BLaER1 treated with 17β-estradiol and CSF1 and Interleukin-3, amounts not matched to agents 10 nM and 100 nM (cell line): ENCODE measurements around the gene TTLL6.
"Not testable (repeated sequence)": the region's sequence is repeated elsewhere in the genome, so short reads cannot be mapped to it uniquely, and the experiment has no call there.

Source experiments
- H3K27ac ChIP-seq, 11 experiments: shearing (Covaris generic); formaldehyde crosslinking; 2 replicates each; pipeline ENCODE4 v1.8.1; 2022
- H3K27me3 ChIP-seq, 11 experiments: shearing (Covaris generic); formaldehyde crosslinking; 2 replicates each; pipeline ENCODE4 v1.8.1; 2022
- H3K36me3 ChIP-seq, 11 experiments: shearing (Covaris generic); formaldehyde crosslinking; 2 replicates each; pipeline ENCODE4 v1.8.1; 2022
- H3K4me1 ChIP-seq, 10 experiments: shearing (Covaris generic); formaldehyde crosslinking; 2 replicates each; pipeline ENCODE4 v1.8.1; 2022
- H3K4me2 ChIP-seq, 11 experiments: shearing (Covaris generic); formaldehyde crosslinking; 2 replicates each; pipeline ENCODE4 v1.8.1; 2022
- H3K4me3 ChIP-seq, 10 experiments: shearing (Covaris generic); formaldehyde crosslinking; 2 replicates each; pipeline ENCODE4 v1.8.1; 2022
- H3K9ac ChIP-seq, 11 experiments: shearing (Covaris generic); formaldehyde crosslinking; 2 replicates each; pipeline ENCODE4 v1.8.1; 2022
- H3K9me3 ChIP-seq, 11 experiments: shearing (Covaris generic); formaldehyde crosslinking; replicated peaks in 1 of 11; 2 replicates each; pipeline ENCODE4 v1.8.1; 2022
- H4K20me1 ChIP-seq, 11 experiments: shearing (Covaris generic); formaldehyde crosslinking; 2 replicates each; pipeline ENCODE4 v1.8.1; 2022
- Cebpa-rat ChIP-seq, 11 experiments: shearing (Covaris generic); IDR thresholded peaks; 2 replicates each; pipeline ENCODE4 v1.8.1; 2022

The TTLL6 gene

GRCh38 chr17:48825446-48826381 lies 8.7 kb upstream of the TTLL6 start:
- H3K4me2 ChIP-seq: no peak overlapping the region
- no peak overlapping the region for H3K27ac ChIP-seq
- no peaks in the 10 kb centered on the region; a peak in 1 of 22 replicates for H3K27me3 ChIP-seq
- H3K9me3 ChIP-seq: no peaks in the 10 kb centered on the region
- H3K4me3 ChIP-seq: no peak overlapping the region
- TF ChIP-seq Cebpa-rat (IDR thresholded peaks at IDR 0.05): no peak
- no peak overlapping the region for H3K9ac ChIP-seq
- H3K4me1 ChIP-seq: peaks cover 7 to 17% (median 12%) of the 10 kb centered on the region in 10 experiments; a peak in 15 of 20 replicates
- no peaks in the 10 kb centered on the region for H4K20me1 ChIP-seq
- no peaks in the 10 kb centered on the region for H3K36me3 ChIP-seq

GRCh38 chr17:48820936-48821335 lies 3.9 kb upstream of the TTLL6 start:
- H3K27me3 ChIP-seq: peaks cover 0 to 33% (median 4%) of the 10 kb centered on the region in 11 experiments; a peak in 10 of 22 replicates

GRCh38 chr17:48819466-48819865 lies 2.4 kb upstream of the TTLL6 start:
- Histone ChIP-seq H3K27ac (no peak overlapping the region), H3K4me1 (peaks cover 16 to 32% (median 22%) of the 10 kb centered on the region in 10 experiments; a peak in 19 of 20 replicates), H3K4me3 (no peak overlapping the region), H3K9me3 (no peaks in the 10 kb centered on the region), H4K20me1 (peaks cover 0 to 6% (median 0%) of the 10 kb centered on the region in 11 experiments; a peak in 1 of 22 replicates), H3K27me3 (peaks cover 0 to 47% (median 12%) of the 10 kb centered on the region in 11 experiments; a peak in 12 of 22 replicates), H3K9ac (no peak overlapping the region), H3K4me2 (no peak overlapping the region), H3K36me3 (no peaks in the 10 kb centered on the region)
- no peak for TF ChIP-seq Cebpa-rat (IDR thresholded peaks at IDR 0.05)

More at GRCh38 chr17:48820936-48821335, 3.9 kb upstream of the TTLL6 start:
- H3K9ac ChIP-seq, H3K4me3 ChIP-seq, H3K36me3 ChIP-seq, H4K20me1 ChIP-seq, H3K27ac ChIP-seq, H3K4me2 ChIP-seq, H3K9me3 ChIP-seq: not testable (repeated sequence)
- peaks cover 16 to 27% (median 22%) of the 10 kb centered on the region in 10 experiments; a peak in 19 of 20 replicates for H3K4me1 ChIP-seq

GRCh38 chr17:48818361-48818841 lies 1.4 kb upstream of the TTLL6 start:
- TF ChIP-seq Cebpa-rat (IDR thresholded peaks at IDR 0.05): no peak
- H4K20me1 ChIP-seq: peaks cover 0 to 6% (median 0%) of the 10 kb centered on the region in 11 experiments; a peak in 1 of 22 replicates
- peak overlapping the region in 9 of 11 experiments; percentile 83 to 99 (median 96); a peak in 12 of 22 replicates for H3K4me2 ChIP-seq
- no peak overlapping the region for H3K9ac ChIP-seq
- H3K4me1 ChIP-seq: peaks cover 16 to 33% (median 22%) of the 10 kb centered on the region in 10 experiments; a peak in 19 of 20 replicates
- H3K36me3 ChIP-seq: no peaks in the 10 kb centered on the region
- H3K4me3 ChIP-seq: no peak overlapping the region
- H3K27ac ChIP-seq: no peak overlapping the region
- H3K27me3 ChIP-seq: peaks cover 0 to 52% (median 12%) of the 10 kb centered on the region in 11 experiments; a peak in 12 of 22 replicates
- H3K9me3 ChIP-seq: no peaks in the 10 kb centered on the region

- H3K4me1 ChIP-seq: peaks cover 16 to 33% (median 22%) of the 10 kb centered on the region in 10 experiments; a peak in 19 of 20 replicates
- no peak overlapping the region; a peak in 1 of 22 replicates for H3K27ac ChIP-seq
- no peaks in the 10 kb centered on the region for H3K36me3 ChIP-seq
- peak overlapping the region; percentile 83 to 99 (median 96) for H3K4me2 ChIP-seq
- H3K27me3 ChIP-seq: peaks cover 0 to 59% (median 12%) of the 10 kb centered on the region in 11 experiments; a peak in 12 of 22 replicates
- H3K9ac ChIP-seq: peak overlapping the region in 7 of 11 experiments; percentile 27 to 73 (median 41); a peak in 5 of 22 replicates
- peak overlapping the region; percentile 47 to 70 (median 60) for H3K4me3 ChIP-seq
- TF ChIP-seq Cebpa-rat (IDR thresholded peaks at IDR 0.05): no peak
- H3K9me3 ChIP-seq: no peaks in the 10 kb centered on the region
- H4K20me1 ChIP-seq: peaks cover 0 to 6% (median 0%) of the 10 kb centered on the region in 11 experiments; a peak in 1 of 22 replicates
Measured at GRCh38 chr17:48816438-48816773, 623 bp downstream of the TTLL6 start.

GRCh38 chr17:48815311-48815710 lies 1.7 kb downstream of the TTLL6 start:
- H3K4me3 ChIP-seq: no peak overlapping the region
- peaks cover 0 to 59% (median 12%) of the 10 kb centered on the region in 11 experiments; a peak in 12 of 22 replicates for H3K27me3 ChIP-seq
- H3K9me3 ChIP-seq: no peaks in the 10 kb centered on the region
- peak overlapping the region in 1 of 11 experiments; percentile 99; a peak in 1 of 22 replicates for H3K4me2 ChIP-seq
- H3K27ac ChIP-seq: no peak overlapping the region
- H3K9ac ChIP-seq: no peak overlapping the region
- TF ChIP-seq Cebpa-rat (IDR thresholded peaks at IDR 0.05): no peak
- peaks cover 0 to 6% (median 0%) of the 10 kb centered on the region in 11 experiments; a peak in 1 of 22 replicates for H4K20me1 ChIP-seq
- no peaks in the 10 kb centered on the region for H3K36me3 ChIP-seq
- peaks cover 16 to 33% (median 22%) of the 10 kb centered on the region in 10 experiments; a peak in 19 of 20 replicates for H3K4me1 ChIP-seq

GRCh38 chr17:48814504-48814903 lies 2.5 kb downstream of the TTLL6 start:
- Histone ChIP-seq H3K27me3 (peaks cover 0 to 59% (median 12%) of the 10 kb centered on the region in 11 experiments; a peak in 12 of 22 replicates), H3K9me3 (no peaks in the 10 kb centered on the region), H3K4me3 (no peak overlapping the region), H3K36me3 (no peaks in the 10 kb centered on the region), H3K27ac (no peak overlapping the region), H3K9ac (no peak overlapping the region), H4K20me1 (peaks cover 0 to 6% (median 0%) of the 10 kb centered on the region in 11 experiments; a peak in 1 of 22 replicates), H3K4me2 (peak overlapping the region in 3 of 11 experiments; percentile 1 to 13 (median 11); a peak in 1 of 22 replicates), H3K4me1 (peaks cover 16 to 33% (median 22%) of the 10 kb centered on the region in 10 experiments; a peak in 19 of 20 replicates)
- TF ChIP-seq Cebpa-rat (IDR thresholded peaks at IDR 0.05): no peak

- TF ChIP-seq Cebpa-rat (IDR thresholded peaks at IDR 0.05): peak in 1 of 11 experiments; percentile 57; a peak in 2 of 22 replicates
- H3K27me3 ChIP-seq: peaks cover 0 to 38% (median 12%) of the 10 kb centered on the region in 11 experiments; a peak in 12 of 22 replicates
Measured at GRCh38 chr17:48812001-48812400, 5.0 kb downstream of the TTLL6 start.

More at GRCh38 chr17:48812001-48812400, 5.0 kb downstream of the TTLL6 start:
- Histone ChIP-seq H3K4me2 (no peak overlapping the region), H3K36me3 (no peaks in the 10 kb centered on the region), H3K27ac (no peak overlapping the region), H3K4me1 (peaks cover 7 to 17% (median 9%) of the 10 kb centered on the region in 10 experiments; a peak in 18 of 20 replicates), H3K4me3 (no peak overlapping the region), H4K20me1 (0 out of 22 replicates have a peak, but pooled peaks cover 0 to 6% (median 0%) of the 10 kb centered on the region in 11 experiments), H3K9ac (no peak overlapping the region), H3K9me3 (no peaks in the 10 kb centered on the region)
